Medulla oblongata (tissue), 1 donor: ENCODE results near the gene SLC12A9.
A peak's percentile ranks its signal among the peaks of the same experiment; 100 is the strongest.
"Not testable (repeated sequence)": the region's sequence is repeated elsewhere in the genome, so short reads cannot be mapped to it uniquely, and the experiment has no call there.

Source experiments
- DNase-seq: peaks from one replicate; pipeline ENCODE4 v3.0.0-alpha.2; 2015; ENCODE audit errors: extremely low spot score

SLC12A9 gene

GRCh38 chr7:100895956-100896731 is 43.6 kb downstream of the SLC12A9 start:
- DNase-seq: peak; percentile 35

- DNase-seq: peak; percentile 60
Observed at GRCh38 chr7:100896732-100897608, 44.5 kb downstream of the SLC12A9 start.

- DNase-seq: no peak
Observed at GRCh38 chr7:100897772-100898454, 45.4 kb downstream of the SLC12A9 start.

GRCh38 chr7:100899432-100899831 is 46.9 kb downstream of the SLC12A9 start:
- DNase-seq: no peak

- DNase-seq: no peak
Observed at GRCh38 chr7:100900978-100901377, 48.5 kb downstream of the SLC12A9 start.

GRCh38 chr7:100901921-100902332 is 49.4 kb downstream of the SLC12A9 start:
- DNase-seq: no peak

GRCh38 chr7:100902638-100903037 is 50.1 kb downstream of the SLC12A9 start:
- no peak for DNase-seq

- DNase-seq: no peak
Observed at GRCh38 chr7:100908512-100908911, 56.0 kb downstream of the SLC12A9 start.

- not testable (repeated sequence) for DNase-seq
Observed at GRCh38 chr7:100910443-100910842, 57.9 kb downstream of the SLC12A9 start.

- DNase-seq: no peak
Observed at GRCh38 chr7:100911484-100911883, 59.0 kb downstream of the SLC12A9 start.

- no peak for DNase-seq
Observed at GRCh38 chr7:100914208-100914878, 61.8 kb downstream of the SLC12A9 start.

- DNase-seq: no peak
Observed at GRCh38 chr7:100914879-100915447, 62.5 kb downstream of the SLC12A9 start.
